Omental fat pad (tissue), 4 donors: Measurements from ENCODE around the gene C3orf20. TPM values are rescaled to one million over a fixed set of nuclear protein-coding genes. Genes with fewer than 3 reads are reported as not detected.

Experiments used
- ATAC-seq: fragments of 150-250 bp; one replicate; pipeline ENCODE4 v1.9.1; 2016; ENCODE audit warnings: mild to moderate bottlenecking, moderate library complexity; ENCODE audit not compliant: low FRiP score
- DNase-seq: peaks from one replicate; pipeline ENCODE4 v3.0.0-alpha.2; 2019; ENCODE audit warnings: low spot score
- total RNA-seq, 4 donors: library from RNA; depleted of rRNA; stranded (reverse); fragments of >200 nt; gene quantifications; one replicate each; pipeline ENCODE4 v1.1.0, GENCODE V29; 2016
- TF ChIP-seq, protein P1 (sequence below), 3 donors: fragments of 450-650 bp; IDR thresholded peaks; one replicate each; pipeline ENCODE4 v1.5.1; 2016 to 2017; ENCODE audit warnings: antibody characterized with exemption in 3 of 3, mild to moderate bottlenecking in 3 of 3, moderate library complexity in 2 of 3

The C3orf20 gene
- total RNA-seq, 4 donors from 2014 or later: 0.12 to 0.28 TPM; not detected in 2

- DNase-seq (no peak), ATAC-seq (no peak)
- TF ChIP-seq, protein P1, sequence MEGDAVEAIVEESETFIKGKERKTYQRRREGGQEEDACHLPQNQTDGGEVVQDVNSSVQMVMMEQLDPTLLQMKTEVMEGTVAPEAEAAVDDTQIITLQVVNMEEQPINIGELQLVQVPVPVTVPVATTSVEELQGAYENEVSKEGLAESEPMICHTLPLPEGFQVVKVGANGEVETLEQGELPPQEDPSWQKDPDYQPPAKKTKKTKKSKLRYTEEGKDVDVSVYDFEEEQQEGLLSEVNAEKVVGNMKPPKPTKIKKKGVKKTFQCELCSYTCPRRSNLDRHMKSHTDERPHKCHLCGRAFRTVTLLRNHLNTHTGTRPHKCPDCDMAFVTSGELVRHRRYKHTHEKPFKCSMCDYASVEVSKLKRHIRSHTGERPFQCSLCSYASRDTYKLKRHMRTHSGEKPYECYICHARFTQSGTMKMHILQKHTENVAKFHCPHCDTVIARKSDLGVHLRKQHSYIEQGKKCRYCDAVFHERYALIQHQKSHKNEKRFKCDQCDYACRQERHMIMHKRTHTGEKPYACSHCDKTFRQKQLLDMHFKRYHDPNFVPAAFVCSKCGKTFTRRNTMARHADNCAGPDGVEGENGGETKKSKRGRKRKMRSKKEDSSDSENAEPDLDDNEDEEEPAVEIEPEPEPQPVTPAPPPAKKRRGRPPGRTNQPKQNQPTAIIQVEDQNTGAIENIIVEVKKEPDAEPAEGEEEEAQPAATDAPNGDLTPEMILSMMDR (IDR thresholded peaks at IDR 0.05): no peak
Measured at GRCh38 chr3:14786369-14786768, 111.4 kb downstream of the C3orf20 start.

DNA sequence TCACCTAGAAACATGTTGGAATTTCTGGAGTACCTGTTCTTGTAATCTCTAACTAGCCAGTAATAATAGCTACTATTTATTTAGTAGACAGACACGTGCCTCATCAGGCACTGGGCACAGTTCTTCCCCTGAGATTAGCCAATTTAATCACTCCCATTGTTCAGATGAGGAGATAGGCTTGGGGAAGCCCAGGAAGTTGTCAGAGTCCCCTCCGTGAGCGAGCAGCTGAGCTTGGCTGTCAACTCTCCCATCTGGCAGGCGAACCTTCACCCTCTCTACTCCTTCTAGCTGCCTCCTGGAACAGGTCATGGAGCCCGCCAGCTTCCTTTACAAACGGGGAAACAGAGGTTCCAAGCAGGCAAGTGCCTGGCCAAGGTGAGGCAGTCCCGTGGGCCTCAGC lies 112.7 kb downstream of the C3orf20 start:
- DNase-seq: no peak
- ATAC-seq: no peak
- TF ChIP-seq, protein P1 (IDR thresholded peaks at IDR 0.05): no peak

DNA sequence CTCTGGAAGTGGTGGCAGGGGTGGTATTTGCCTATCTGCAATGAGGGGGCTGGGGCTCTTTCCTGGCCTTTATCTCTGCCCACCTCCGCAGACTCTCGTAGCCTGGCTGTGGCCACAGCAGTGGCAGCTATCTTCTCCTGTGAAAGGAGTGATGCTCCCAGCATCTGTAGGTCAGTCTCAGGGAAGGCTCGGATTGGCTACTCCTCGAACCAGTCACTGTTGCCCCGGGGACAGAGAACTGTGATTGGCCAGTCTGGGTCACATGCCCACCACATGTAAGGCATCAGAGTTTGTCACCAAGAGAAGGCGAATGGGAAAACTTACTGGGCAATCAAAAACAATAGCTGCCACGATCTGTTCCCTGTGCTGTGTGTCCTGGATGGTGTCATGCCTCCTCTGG lies 113.7 kb downstream of the C3orf20 start:
- ATAC-seq (no peak), DNase-seq (no peak)
- TF ChIP-seq, protein P1 (IDR thresholded peaks at IDR 0.05): no peak

- TF ChIP-seq, protein P1 (IDR thresholded peaks at IDR 0.05): no peak
- DNase-seq: no peak
- ATAC-seq: no peak
Measured at GRCh38 chr3:14789221-14789620, 114.3 kb downstream of the C3orf20 start.

DNA sequence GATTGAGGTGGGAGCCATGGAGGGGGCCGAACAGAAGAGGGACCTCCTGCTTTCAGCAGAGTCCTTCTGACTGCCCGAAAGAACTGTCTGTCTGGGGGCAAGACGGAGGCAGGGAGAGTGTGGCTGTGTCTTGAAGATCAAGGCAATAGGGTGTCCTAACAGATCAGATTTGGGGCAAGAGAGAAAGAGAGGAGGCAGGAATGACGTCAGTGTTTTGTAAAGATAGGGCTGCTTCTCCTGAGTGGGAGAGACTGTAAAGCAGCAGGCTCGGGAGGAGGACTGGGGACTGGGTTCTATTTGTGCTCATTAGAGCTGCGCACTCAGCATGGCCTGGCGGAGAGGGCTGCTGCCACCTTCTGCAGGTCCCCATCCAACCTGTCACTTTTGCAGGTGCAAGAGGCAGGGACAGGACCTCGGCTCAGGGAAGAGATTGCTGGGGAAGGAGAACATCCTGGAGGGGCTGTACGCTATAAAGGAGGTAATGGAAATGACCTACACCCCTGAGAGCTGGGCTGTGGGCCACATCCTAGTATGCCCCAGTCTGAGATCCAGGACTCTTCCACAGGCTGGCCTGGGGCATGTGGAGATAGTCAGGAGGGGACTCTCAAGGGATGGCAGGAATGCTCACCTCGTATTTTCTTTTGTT lies 114.8 kb downstream of the C3orf20 start:
- TF ChIP-seq, protein P1 (IDR thresholded peaks at IDR 0.05): no peak
- no peak for ATAC-seq
- DNase-seq: no peak

GRCh38 chr3:14791343-14791945 lies 116.5 kb downstream of the C3orf20 start:
- DNase-seq (no peak), ATAC-seq (no peak)
- TF ChIP-seq, protein P1 (IDR thresholded peaks at IDR 0.05): no peak

- TF ChIP-seq, protein P1 (IDR thresholded peaks at IDR 0.05): no peak
- no peak for ATAC-seq
- no peak for DNase-seq
Measured at GRCh38 chr3:14792691-14793121, 117.8 kb downstream of the C3orf20 start.
